Retinal pigment epithelial cell (primary cell): ENCODE results near the gene PAX6.

ENCODE experiments used
- DNase-seq: peaks from one replicate; pipeline ENCODE4 v3.0.0-alpha.2; 2010; ENCODE audit warnings: low read depth
- H3K4me3 ChIP-seq: 2 replicates; pipeline ENCODE4 v1.5.1; 2011; ENCODE audit warnings: mild to moderate bottlenecking, low read length, control low read depth, moderate library complexity
- CTCF ChIP-seq: conservative IDR thresholded peaks from 2 replicates; pipeline ENCODE4 v1.5.1; 2011; ENCODE audit warnings: low read depth, low read length, control low read depth, inconsistent platforms

The PAX6 gene

DNA sequence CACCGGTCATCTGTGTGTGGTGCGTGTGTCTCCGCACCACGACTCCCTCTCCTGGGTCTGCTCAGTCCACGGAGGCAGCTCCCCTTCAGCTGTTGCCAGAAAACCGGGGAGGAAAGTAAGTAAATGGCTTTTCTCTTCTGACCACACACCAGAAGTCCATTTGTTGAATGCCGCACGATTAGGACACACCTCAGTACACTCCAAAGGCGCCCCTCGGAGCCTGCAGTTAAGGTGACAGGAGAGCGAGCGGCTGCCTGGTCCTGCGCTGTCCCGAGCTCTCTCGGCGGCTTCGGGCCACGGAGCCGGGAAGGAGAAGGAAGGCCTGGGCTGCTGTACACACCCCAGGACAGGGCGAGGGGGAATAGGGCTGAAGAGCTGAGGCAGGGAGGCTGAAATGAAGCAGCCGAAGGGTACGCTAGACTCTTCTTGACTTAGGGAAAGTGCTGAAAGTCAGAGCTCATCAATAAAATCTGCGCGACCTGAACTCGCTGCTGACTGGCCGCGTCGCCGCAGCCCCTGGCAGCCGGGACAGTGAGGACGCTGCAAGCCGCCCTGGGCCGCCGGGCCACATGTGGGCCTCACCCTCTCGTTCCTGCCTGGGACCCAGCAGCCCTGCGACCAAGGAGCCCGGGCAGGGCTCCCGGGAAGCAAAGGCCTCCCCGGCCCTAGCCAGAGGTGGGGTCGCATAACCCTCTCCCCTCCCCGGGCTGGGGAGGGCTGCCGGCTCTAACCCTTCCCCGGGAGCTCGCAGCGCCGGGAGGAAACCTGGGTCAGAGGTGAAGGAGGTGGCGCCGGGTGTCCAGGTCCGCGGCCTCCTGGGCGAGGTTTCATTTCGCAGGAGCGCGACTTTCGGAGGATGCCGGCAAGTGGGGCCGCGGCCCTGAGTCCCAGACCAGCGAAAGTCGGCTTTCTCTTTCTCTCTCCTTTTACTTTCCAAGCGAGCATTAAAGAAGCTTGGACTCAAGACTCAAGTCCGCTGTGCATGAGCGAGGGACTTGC lies 1.6 kb upstream of the PAX6 start:
- peak overlapping the region; percentile 45 for H3K4me3 ChIP-seq
- TF ChIP-seq CTCF, result no peak
- DNase-seq, result no peak

GRCh38 chr11:31809857-31810778 lies 1.0 kb downstream of the PAX6 start:
- no peak for DNase-seq
- H3K4me3 ChIP-seq, result peak overlapping the region; percentile 95
- no peak for TF ChIP-seq CTCF

GRCh38 chr11:31809541-31809856 lies 1.6 kb downstream of the PAX6 start:
- no peak for TF ChIP-seq CTCF
- H3K4me3 ChIP-seq, result peak overlapping the region; percentile 95
- DNase-seq, result no peak

DNA sequence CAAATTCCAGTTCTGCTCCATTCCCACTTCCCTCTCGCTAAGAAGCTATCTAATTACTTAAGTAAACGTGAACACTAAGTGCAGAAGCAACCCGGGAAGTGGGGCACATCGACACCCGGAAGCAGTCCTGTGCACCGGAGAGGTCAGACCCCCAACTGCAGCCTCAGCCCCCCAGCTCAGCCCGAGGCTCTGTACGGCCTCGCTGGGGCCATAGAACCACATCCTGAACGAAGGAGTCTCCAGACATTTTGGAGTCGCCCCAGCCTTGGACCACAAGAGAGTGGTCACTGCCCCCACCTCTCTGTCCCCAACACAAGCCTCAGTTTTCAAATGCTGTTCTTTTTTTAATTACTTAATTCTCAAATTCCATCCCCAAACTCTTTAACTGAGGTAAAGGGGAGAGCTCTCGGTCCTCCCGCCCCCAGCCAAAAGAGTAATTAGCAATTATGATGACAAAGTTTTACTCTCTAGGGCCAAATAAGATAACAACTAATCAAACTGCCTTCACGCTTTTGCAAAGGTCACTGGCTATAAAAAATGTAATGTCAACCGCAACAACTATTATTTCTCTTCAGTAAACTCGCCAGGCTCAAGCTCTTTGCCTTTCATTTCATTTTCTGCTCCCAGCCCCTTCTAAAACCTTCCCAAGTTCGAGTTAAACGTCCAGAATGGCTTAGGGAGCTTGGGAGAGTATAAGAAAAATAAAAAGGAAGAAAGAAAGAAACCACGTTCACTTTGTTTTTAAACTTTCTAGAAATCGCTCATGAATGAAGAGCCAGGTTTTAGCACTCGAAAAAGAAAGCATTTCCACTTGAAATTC lies 2.2 kb downstream of the PAX6 start:
- DNase-seq, result no peak
- H3K4me3 ChIP-seq, result peak overlapping the region; percentile 95
- no peak for TF ChIP-seq CTCF

DNA sequence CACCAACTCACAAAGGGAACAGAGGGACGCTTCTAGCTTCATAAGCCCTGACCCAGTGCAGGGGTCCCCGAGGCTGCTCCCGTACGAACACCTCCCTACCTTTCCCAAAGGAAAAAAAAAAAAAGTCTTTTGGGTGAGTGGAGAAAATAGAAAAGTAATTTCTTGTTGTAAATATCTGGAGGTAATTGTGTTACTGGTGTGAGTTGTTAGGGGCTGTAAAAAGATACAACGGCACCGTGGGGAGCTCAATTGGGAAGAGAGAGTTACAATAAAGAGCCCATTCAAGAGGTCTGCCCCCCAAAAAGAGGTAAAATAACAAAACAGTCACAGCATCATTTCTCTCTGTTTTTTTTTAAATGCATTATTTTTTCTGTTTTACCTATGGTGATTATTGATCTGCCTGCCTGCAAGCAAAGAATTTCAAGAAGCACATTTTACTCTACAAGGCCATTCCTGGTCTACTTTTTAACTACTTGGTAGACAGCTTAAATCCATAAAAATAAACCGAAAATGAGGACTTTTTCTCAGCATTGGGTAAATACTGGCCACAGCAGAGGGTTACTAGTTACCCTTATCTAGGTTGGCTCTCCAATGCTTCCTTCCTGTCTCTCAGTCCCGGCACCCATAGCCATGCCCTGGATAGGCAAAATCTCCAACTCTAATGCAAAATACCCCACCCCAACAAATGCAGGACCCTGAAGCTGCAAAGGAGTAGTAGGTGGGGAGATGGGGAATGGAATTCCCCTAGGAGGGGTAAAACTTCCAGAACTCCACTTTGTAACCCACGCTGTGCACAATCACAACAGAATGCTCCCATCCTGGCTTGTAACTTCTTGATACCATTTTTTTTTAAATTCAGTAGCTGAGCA lies 3.1 kb downstream of the PAX6 start:
- TF ChIP-seq CTCF, result no peak
- no peak for DNase-seq
- peak overlapping the region; percentile 95 for H3K4me3 ChIP-seq
